Keratinocyte (primary cell): Measurements from ENCODE around the gene ERAS. TPM values are rescaled to one million over a fixed set of nuclear protein-coding genes. Genes with fewer than 3 reads are reported as not detected.

Experiments
- DNase-seq: peaks from one replicate; pipeline ENCODE4 v3.0.0-alpha.2; 2011; ENCODE audit warnings: low read depth, missing footprints, low spot score
- FAIRE-seq: peaks from 2 replicates; lab custom pipeline; 2011; peaks lifted over from hg19 to GRCh38; lab: Jason Lieb, UNC
- H2AFZ ChIP-seq: 2 replicates; pipeline ENCODE4 v1.6.0; 2012; ENCODE audit warnings: low read length, control low read depth, inconsistent platforms; ENCODE audit not compliant: control insufficient read depth
- H3K27ac ChIP-seq: 2 replicates; pipeline ENCODE4 v1.5.1; 2011; ENCODE audit warnings: low read length; ENCODE audit not compliant: control insufficient read depth, insufficient read depth
- H3K27me3 ChIP-seq: 3 replicates; pipeline ENCODE4 v1.6.0; 2011; ENCODE audit warnings: low read length; ENCODE audit not compliant: control insufficient read depth, insufficient read depth; ENCODE audit errors: extremely low read depth
- H3K36me3 ChIP-seq, 2 experiments: 2 replicates in 1 of 2; 3 replicates in 1 of 2; pipeline ENCODE4 v1.5.1; 2011; ENCODE audit warnings: low read length in 2 of 2, mild to moderate bottlenecking in 1 of 2; ENCODE audit not compliant: control insufficient read depth in 2 of 2, insufficient read depth in 2 of 2; ENCODE audit errors: extremely low read depth in 1 of 2
- H3K4me1 ChIP-seq: 3 replicates; pipeline ENCODE4 v1.5.1; 2011; ENCODE audit warnings: low read length; ENCODE audit not compliant: control insufficient read depth, insufficient read depth; ENCODE audit errors: extremely low read depth
- H3K4me2 ChIP-seq: 3 replicates; pipeline ENCODE4 v1.6.0; 2011; ENCODE audit warnings: low read depth, low read length; ENCODE audit not compliant: control insufficient read depth, insufficient read depth; ENCODE audit errors: extremely low read depth
- H3K4me3 ChIP-seq, 3 experiments: fragments of 200-600 bp in 1 of 3; sonication (generic) in 1 of 3; 2 replicates in 2 of 3; 3 replicates in 1 of 3; pipeline ENCODE4 v1.5.1; 2011 to 2016; ENCODE audit warnings: low read length in 3 of 3, mild to moderate bottlenecking in 3 of 3, control low read depth in 2 of 3, inconsistent platforms in 1 of 3, low read depth in 1 of 3, mixed read lengths in 1 of 3, mixed run types in 1 of 3, moderate library complexity in 1 of 3; ENCODE audit not compliant: control insufficient read depth in 2 of 3, insufficient read depth in 2 of 3; ENCODE audit errors: extremely low read depth in 1 of 3
- H3K79me2 ChIP-seq: 2 replicates; pipeline ENCODE4 v1.6.0; 2012; ENCODE audit warnings: low read length; ENCODE audit not compliant: control insufficient read depth, insufficient read depth
- H3K9ac ChIP-seq: 3 replicates; pipeline ENCODE4 v1.6.0; 2011; ENCODE audit warnings: low read length; ENCODE audit not compliant: control insufficient read depth, insufficient read depth; ENCODE audit errors: extremely low read depth
- H3K9me1 ChIP-seq: 3 replicates; pipeline ENCODE4 v1.6.0; 2011; ENCODE audit warnings: low read length; ENCODE audit not compliant: control insufficient read depth, insufficient read depth; ENCODE audit errors: extremely low read depth
- H3K9me3 ChIP-seq: 2 replicates; pipeline ENCODE4 v1.5.1; 2012; ENCODE audit warnings: low read depth, low read length; ENCODE audit not compliant: control insufficient read depth
- H4K20me1 ChIP-seq: 3 replicates; pipeline ENCODE4 v1.6.0; 2011; ENCODE audit warnings: low read length; ENCODE audit not compliant: control insufficient read depth, insufficient read depth; ENCODE audit errors: extremely low read depth
- EZH2 ChIP-seq: IDR thresholded peaks from one replicate; pipeline ENCODE4 v1.6.1; 2012; ENCODE audit warnings: inconsistent platforms, mild to moderate bottlenecking, low read length, moderate library complexity
- dilution Hi-C: fragments of 300-500 bp; cut with MboI; formaldehyde crosslinking; loops from one replicate; pipeline ENCODE4 v1.7.0; 2020; ENCODE audit warnings: low sequenced_read_pairs; ENCODE audit not compliant: extremely low pct_ligation_motif_present
- polyA plus RNA-seq, 5 experiments: library from polyadenylated mRNA; depleted of rRNA in 3 of 5; stranded (reverse) in 3 of 5; stranded (forward) in 1 of 5; unstranded in 1 of 5; fragments of >200 nt; gene quantifications; 1 replicate in 1 of 5; 2 replicates in 3 of 5; 3 replicates in 1 of 5; pipeline versions ENCODE4 v1.2.1 to v1.2.3, GENCODE V29; 2011 to 2012; ENCODE audit warnings: missing spikeins in 2 of 5, low read depth in 1 of 5, low replicate concordance in 1 of 5
- TF ChIP-seq, protein P1 (sequence below), 3 experiments: IDR thresholded peaks in 1 of 3; conservative IDR thresholded peaks in 1 of 3; optimal IDR thresholded peaks in 1 of 3; 2 replicates in 2 of 3; 3 replicates in 1 of 3; pipeline versions ENCODE3 to v1.5.1; 2011; ENCODE audit warnings: low read length in 3 of 3, mild to moderate bottlenecking in 3 of 3, moderate library complexity in 2 of 3, control low read depth in 1 of 3, inconsistent platforms in 1 of 3; ENCODE audit not compliant: insufficient read depth in 2 of 3; ENCODE audit errors: extremely low read depth in 1 of 3

ERAS gene
- polyA plus RNA-seq, 1 donor (not counting 4 experiments of a cell fraction or from before 2014, with no cell fraction given) = not detected

DNA sequence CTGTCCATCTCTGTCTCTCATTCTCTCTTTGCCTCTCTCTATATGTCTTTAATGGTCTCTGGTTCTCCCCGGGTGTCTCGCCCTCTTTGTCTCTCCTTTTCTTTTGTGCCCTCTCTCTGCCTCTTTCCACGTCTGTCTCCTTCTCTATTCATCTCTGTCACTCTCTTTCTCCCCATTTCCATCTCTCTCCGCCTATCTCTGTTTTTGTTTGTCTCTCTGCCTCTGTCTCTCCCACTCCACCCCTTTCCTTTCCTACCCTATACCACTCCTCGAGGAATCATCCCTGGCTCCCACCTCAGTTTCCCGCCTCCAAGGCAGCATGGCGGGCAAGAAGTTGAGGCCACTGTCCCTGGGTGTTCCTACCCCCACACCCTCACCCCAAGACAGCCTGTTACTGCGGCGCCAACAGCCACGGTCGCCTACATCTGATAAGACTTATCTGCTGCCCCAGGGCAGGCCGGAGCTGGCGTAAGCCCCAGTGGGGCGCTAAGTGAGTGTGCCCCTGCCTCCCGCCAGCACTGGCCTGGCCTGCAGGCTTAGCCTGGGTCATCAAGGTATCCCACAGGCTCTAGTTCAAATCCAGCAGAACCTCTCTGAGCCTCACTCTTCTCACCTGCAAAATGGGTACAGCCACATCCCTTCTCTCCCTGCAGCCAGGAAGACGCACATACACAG, 40.6 kb upstream of the ERAS start:
- dilution Hi-C loops = no loop called here
- no peak overlapping the region for H3K9ac ChIP-seq
- no peaks in the 10 kb centered on the region for H3K79me2 ChIP-seq
- no peak overlapping the region for H2AFZ ChIP-seq
- H3K9me1 ChIP-seq = no peaks in the 10 kb centered on the region
- TF ChIP-seq, protein P1, sequence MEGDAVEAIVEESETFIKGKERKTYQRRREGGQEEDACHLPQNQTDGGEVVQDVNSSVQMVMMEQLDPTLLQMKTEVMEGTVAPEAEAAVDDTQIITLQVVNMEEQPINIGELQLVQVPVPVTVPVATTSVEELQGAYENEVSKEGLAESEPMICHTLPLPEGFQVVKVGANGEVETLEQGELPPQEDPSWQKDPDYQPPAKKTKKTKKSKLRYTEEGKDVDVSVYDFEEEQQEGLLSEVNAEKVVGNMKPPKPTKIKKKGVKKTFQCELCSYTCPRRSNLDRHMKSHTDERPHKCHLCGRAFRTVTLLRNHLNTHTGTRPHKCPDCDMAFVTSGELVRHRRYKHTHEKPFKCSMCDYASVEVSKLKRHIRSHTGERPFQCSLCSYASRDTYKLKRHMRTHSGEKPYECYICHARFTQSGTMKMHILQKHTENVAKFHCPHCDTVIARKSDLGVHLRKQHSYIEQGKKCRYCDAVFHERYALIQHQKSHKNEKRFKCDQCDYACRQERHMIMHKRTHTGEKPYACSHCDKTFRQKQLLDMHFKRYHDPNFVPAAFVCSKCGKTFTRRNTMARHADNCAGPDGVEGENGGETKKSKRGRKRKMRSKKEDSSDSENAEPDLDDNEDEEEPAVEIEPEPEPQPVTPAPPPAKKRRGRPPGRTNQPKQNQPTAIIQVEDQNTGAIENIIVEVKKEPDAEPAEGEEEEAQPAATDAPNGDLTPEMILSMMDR (optimal IDR thresholded peaks at IDR 0.05 in 1 of 3, IDR thresholded peaks at IDR 0.05 in 1 of 3, conservative IDR thresholded peaks at IDR 0.05 in 1 of 3; ENCODE audit: extremely low read depth in 1 of 3, insufficient read depth in 2 of 3, low read length in 3 of 3) = no peak
- no peak for TF ChIP-seq EZH2
- H3K27ac ChIP-seq = no peak overlapping the region
- FAIRE-seq (no peak), DNase-seq (no peak)
- no peaks in the 10 kb centered on the region for H4K20me1 ChIP-seq
- H3K4me2 ChIP-seq = no peak overlapping the region
- H3K4me3 ChIP-seq = no peak overlapping the region
- no peaks in the 10 kb centered on the region for H3K4me1 ChIP-seq
- H3K36me3 ChIP-seq = no peaks in the 10 kb centered on the region
- no peaks in the 10 kb centered on the region for H3K9me3 ChIP-seq
- peaks cover 9% of the 10 kb centered on the region for H3K27me3 ChIP-seq

DNA sequence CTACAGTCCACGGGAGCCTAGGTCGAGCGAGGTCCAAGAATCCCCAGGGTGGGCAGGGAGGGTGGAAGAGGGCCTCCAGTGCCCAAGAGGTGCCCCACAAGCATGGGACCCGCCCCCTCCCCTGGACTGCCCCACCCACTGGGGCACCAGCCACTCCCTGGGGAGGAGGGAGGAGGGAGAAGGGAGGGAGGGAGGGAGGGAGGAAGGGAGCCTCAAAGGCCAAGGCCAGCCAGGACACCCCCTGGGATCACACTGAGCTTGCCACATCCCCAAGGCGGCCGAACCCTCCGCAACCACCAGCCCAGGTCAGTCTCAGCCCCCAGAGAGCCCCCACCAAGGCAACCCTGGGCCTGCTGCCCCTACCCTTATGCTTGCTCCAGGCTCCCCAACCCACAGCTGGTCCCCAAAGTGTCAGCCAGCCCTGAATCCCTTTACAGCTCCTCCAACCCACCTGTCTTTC, 39.9 kb upstream of the ERAS start, which contains the start of gene GATA1:
GATA1 (plus strand) TSS at position 250 of the 460 bp plus-strand sequence. CDS start 4,520 bp downstream, outside the sequence.
- FAIRE-seq (no peak), DNase-seq (no peak)
- no peak within 1 kb of the TSS for H2AFZ ChIP-seq
- H3K27me3 ChIP-seq = peaks cover 9% of the 10 kb centered on the region
- H3K9me1 ChIP-seq = no peaks in the 10 kb centered on the region
- no peak within 1 kb of the TSS for H3K9ac ChIP-seq
- H3K4me3 ChIP-seq = no peak within 1 kb of the TSS
- no peaks in the 10 kb centered on the region for H4K20me1 ChIP-seq
- H3K36me3 ChIP-seq = no peaks in the 10 kb centered on the region
- dilution Hi-C loops = no loop called here
- H3K4me1 ChIP-seq = no peaks in the 10 kb centered on the region
- TF ChIP-seq, protein P1 (optimal IDR thresholded peaks at IDR 0.05 in 1 of 3, IDR thresholded peaks at IDR 0.05 in 1 of 3, conservative IDR thresholded peaks at IDR 0.05 in 1 of 3; ENCODE audit: extremely low read depth in 1 of 3, insufficient read depth in 2 of 3, low read length in 3 of 3) = no peak
- no peak for TF ChIP-seq EZH2
- H3K27ac ChIP-seq = no peak within 1 kb of the TSS
- no peak within 1 kb of the TSS for H3K4me2 ChIP-seq
- no peaks in the 10 kb centered on the region for H3K79me2 ChIP-seq
- no peaks in the 10 kb centered on the region for H3K9me3 ChIP-seq
